ENCODE measurements around the gene LRRFIP2. TPM values are rescaled to one million over a fixed set of nuclear protein-coding genes. Genes with fewer than 3 reads are reported as not detected.
"Not testable (repeated sequence)": the region's sequence is repeated elsewhere in the genome, so short reads cannot be mapped to it uniquely, and the experiment has no call there.

Gene LRRFIP2
- total and polyA plus RNA-seq, 5 donors: 88.9 to 168 (median 161) TPM

GRCh38 chr3:37130984-37131859 lies 43.2 kb downstream of the LRRFIP2 start:
- DNase-seq (no peak), ATAC-seq (peak; percentile 49 to 53)
- intact Hi-C loops (cut with DNase I): no loop called here
- Histone ChIP-seq H3K27ac (ENCODE audit: low read length) (no peak overlapping the region), H3K4me1 (ENCODE audit: control insufficient read depth, insufficient read depth, low read length) (peaks cover 3% of the 10 kb centered on the region), H3K4me3 (ENCODE audit: low read length) (no peak overlapping the region), H3K27me3 (ENCODE audit: control insufficient read depth, insufficient read depth) (no peaks in the 10 kb centered on the region), H3K9me3 (ENCODE audit: control insufficient read depth, low read length) (no peaks in the 10 kb centered on the region)
- WGBS: 48% methylated on average over 5 of the region's 5 CpGs

DNA sequence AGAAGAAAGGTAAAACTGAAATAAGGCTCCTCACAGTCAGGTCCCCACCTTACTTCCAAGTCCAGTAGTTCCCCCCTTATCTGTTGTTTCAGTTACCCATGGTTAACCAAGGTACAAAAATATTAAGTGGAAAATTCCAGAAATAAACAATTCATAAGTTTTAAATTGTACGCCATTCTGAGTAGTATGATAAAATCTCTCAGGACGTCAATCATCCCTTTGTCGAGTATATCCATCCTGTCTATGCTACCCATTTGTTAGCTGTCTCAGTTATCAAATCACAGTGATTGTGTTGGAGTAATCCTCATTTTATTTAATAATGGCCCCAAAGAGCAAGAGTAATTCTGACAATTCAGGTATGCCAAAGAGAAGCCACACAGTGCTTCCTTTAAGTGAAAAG lies 43.9 kb downstream of the LRRFIP2 start:
- ATAC-seq (no peak), DNase-seq (no peak)
- no peaks in the 10 kb centered on the region for H3K9me3 ChIP-seq (ENCODE audit: control insufficient read depth, low read length)
- peaks cover 3% of the 10 kb centered on the region for H3K4me1 ChIP-seq (ENCODE audit: control insufficient read depth, insufficient read depth, low read length)
- H3K27ac ChIP-seq (ENCODE audit: low read length): no peak overlapping the region
- no peak overlapping the region for H3K4me3 ChIP-seq (ENCODE audit: low read length)
- intact Hi-C loops (cut with DNase I): no loop called here
- WGBS: 85% methylated on average over 3 of the region's 3 CpGs
- no peaks in the 10 kb centered on the region for H3K27me3 ChIP-seq (ENCODE audit: control insufficient read depth, insufficient read depth)

DNA sequence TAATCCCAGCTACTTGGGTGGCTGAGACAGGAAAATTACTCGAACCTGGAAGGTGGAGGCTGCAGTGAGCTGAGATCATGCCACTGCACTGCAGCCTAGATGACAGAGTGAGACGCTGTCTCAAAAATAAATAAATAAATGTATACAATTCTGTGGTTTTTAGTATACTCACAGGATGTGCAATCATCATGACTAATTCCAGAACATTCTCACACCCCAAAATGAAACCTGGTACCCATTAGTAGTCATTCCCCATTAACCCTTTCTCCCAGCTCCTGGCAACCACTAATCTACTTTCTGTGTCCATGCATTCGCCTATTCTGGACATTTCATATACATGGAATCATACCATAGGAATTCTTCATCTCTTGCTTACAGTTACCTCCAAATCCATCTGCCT lies 44.5 kb downstream of the LRRFIP2 start:
- Histone ChIP-seq H3K4me3 (ENCODE audit: low read length) (no peak overlapping the region), H3K27me3 (ENCODE audit: control insufficient read depth, insufficient read depth) (no peaks in the 10 kb centered on the region), H3K27ac (ENCODE audit: low read length) (no peak overlapping the region), H3K4me1 (ENCODE audit: control insufficient read depth, insufficient read depth, low read length) (peaks cover 3% of the 10 kb centered on the region), H3K9me3 (ENCODE audit: control insufficient read depth, low read length) (no peaks in the 10 kb centered on the region)
- no peak for ATAC-seq
- WGBS: 95% methylated on average over 3 of the region's 3 CpGs
- DNase-seq: no peak
- intact Hi-C loops (cut with DNase I): no loop called here

DNA sequence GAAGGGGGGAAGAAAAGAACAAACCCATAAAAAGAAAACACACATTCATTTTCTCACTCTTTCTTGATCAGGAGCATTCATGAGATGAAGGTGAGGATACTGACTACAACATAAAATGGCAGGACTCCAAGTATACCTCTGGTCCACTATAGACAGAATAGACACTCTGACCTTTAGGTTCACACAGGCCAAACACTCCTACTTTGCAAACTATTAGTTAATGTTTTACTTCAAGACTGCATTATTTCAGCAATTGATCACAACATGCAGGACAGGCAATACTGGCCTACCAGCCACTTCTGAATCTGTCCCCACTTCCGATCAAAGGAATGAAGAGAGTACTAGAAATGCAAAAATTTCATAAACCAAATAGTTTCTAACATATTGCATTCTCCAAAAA lies 47.0 kb downstream of the LRRFIP2 start:
- intact Hi-C loops (cut with DNase I): no loop called here
- Histone ChIP-seq H3K4me3 (ENCODE audit: low read length) (no peak overlapping the region), H3K27me3 (ENCODE audit: control insufficient read depth, insufficient read depth) (no peaks in the 10 kb centered on the region), H3K27ac (ENCODE audit: low read length) (no peak overlapping the region), H3K9me3 (ENCODE audit: control insufficient read depth, low read length) (no peaks in the 10 kb centered on the region), H3K4me1 (ENCODE audit: control insufficient read depth, insufficient read depth, low read length) (no peaks in the 10 kb centered on the region)
- DNase-seq (no peak), ATAC-seq (no peak)
- 95% methylated on average over 1 of the region's 1 CpG for WGBS

- H3K4me3 ChIP-seq (ENCODE audit: low read length): no peak overlapping the region
- DNase-seq (no peak), ATAC-seq (no peak)
- intact Hi-C loops (cut with DNase I): no loop called here
- no peaks in the 10 kb centered on the region for H3K27me3 ChIP-seq (ENCODE audit: control insufficient read depth, insufficient read depth)
- no peaks in the 10 kb centered on the region for H3K4me1 ChIP-seq (ENCODE audit: control insufficient read depth, insufficient read depth, low read length)
- H3K9me3 ChIP-seq (ENCODE audit: control insufficient read depth, low read length): no peaks in the 10 kb centered on the region
- H3K27ac ChIP-seq (ENCODE audit: low read length): no peak overlapping the region
Observed at GRCh38 chr3:37126856-37127255, 47.5 kb downstream of the LRRFIP2 start.

- H3K4me1 ChIP-seq (ENCODE audit: control insufficient read depth, insufficient read depth, low read length): no peaks in the 10 kb centered on the region
- no peaks in the 10 kb centered on the region for H3K9me3 ChIP-seq (ENCODE audit: control insufficient read depth, low read length)
- H3K27ac ChIP-seq (ENCODE audit: low read length): no peak overlapping the region
- H3K4me3 ChIP-seq (ENCODE audit: low read length): no peak overlapping the region
- no peak for ATAC-seq
- no peaks in the 10 kb centered on the region for H3K27me3 ChIP-seq (ENCODE audit: control insufficient read depth, insufficient read depth)
- WGBS: 58% methylated on average over 1 of the region's 1 CpG
- no peak for DNase-seq
- intact Hi-C loops (cut with DNase I): no loop called here
Observed at GRCh38 chr3:37125195-37126073, 48.9 kb downstream of the LRRFIP2 start.

DNA sequence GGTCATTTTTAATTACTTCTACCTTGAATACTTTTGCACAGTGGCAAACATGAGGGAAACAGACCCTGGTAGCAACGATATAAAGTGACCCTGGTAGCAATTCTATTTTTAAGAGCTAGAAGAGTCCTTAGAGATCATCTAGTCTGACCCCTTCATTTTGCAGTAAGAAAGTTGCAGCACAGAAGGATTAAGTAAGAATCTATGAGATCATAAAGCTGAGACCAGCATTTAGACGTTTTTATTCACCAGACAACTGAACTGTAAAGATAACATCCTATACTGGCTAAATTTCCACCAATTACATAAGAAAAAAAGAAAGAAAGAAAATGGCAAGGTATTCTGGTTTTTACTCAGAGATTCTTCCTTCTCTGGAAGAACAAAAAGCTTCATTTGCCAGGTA lies 49.9 kb downstream of the LRRFIP2 start:
- intact Hi-C loops (cut with DNase I): no loop called here
- H3K27me3 ChIP-seq (ENCODE audit: control insufficient read depth, insufficient read depth): no peaks in the 10 kb centered on the region
- no peak for ATAC-seq
- WGBS: 19% methylated on average over 2 of the region's 2 CpGs
- no peak overlapping the region for H3K4me3 ChIP-seq (ENCODE audit: low read length)
- no peak for DNase-seq
- H3K27ac ChIP-seq (ENCODE audit: low read length): no peak overlapping the region
- no peaks in the 10 kb centered on the region for H3K4me1 ChIP-seq (ENCODE audit: control insufficient read depth, insufficient read depth, low read length)
- no peaks in the 10 kb centered on the region for H3K9me3 ChIP-seq (ENCODE audit: control insufficient read depth, low read length)

DNA sequence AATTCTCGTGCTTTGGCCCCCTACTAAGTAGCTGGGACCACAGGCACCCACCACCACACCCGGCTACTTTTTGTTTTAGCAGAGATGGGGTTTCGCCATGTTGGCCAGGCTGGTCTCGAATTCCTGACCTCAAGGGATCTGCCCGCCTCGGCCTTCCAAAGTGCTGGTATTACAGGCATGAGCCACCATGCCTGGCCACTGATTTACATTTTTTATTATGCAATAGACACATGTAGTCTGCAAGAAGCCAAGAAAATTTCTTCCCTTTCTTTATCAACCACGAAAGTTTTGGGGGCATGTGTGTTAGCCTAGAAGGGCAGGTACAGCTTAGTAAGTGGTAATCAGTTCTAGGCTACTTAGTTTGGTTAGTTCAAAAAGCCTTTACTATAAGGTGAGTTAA lies 51.1 kb downstream of the LRRFIP2 start:
- Histone ChIP-seq H3K27me3 (ENCODE audit: control insufficient read depth, insufficient read depth) (no peaks in the 10 kb centered on the region), H3K27ac (ENCODE audit: low read length) (no peak overlapping the region), H3K4me3 (ENCODE audit: low read length) (no peak overlapping the region), H3K9me3 (ENCODE audit: control insufficient read depth, low read length) (no peaks in the 10 kb centered on the region), H3K4me1 (ENCODE audit: control insufficient read depth, insufficient read depth, low read length) (no peaks in the 10 kb centered on the region)
- intact Hi-C loops (cut with DNase I): no loop called here
- 93% methylated on average over 7 of the region's 7 CpGs for WGBS
- no peak for DNase-seq
- ATAC-seq: no peak

GRCh38 chr3:37122069-37122468 lies 52.3 kb downstream of the LRRFIP2 start:
- H3K9me3 ChIP-seq (ENCODE audit: control insufficient read depth, low read length); H3K4me1 ChIP-seq (ENCODE audit: control insufficient read depth, insufficient read depth, low read length); H3K27ac ChIP-seq (ENCODE audit: low read length); ATAC-seq; DNase-seq; H3K4me3 ChIP-seq (ENCODE audit: low read length); intact Hi-C loops (cut with DNase I); H3K27me3 ChIP-seq (ENCODE audit: control insufficient read depth, insufficient read depth): not testable (repeated sequence)
- 96% methylated on average over 6 of the region's 6 CpGs for WGBS

DNA sequence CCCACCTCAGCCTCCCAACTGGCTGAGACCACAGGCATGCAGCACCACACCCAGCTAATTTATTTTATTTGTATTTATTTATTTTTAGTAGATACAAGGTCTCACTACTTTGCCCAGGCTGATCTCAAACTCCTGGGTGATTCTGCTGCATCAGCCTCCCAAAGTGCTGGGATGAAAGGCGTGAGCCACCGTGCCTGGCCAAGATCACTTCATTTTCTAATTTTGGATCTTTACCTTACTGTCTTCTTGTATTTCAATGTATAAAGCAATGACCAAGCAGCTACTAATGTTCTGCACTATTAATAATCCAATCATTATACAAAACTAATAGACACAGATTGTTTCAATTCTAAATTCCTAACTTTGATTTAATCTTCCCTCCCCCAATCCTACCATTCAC lies 56.2 kb downstream of the LRRFIP2 start:
- DNase-seq: no peak
- peak overlapping the region; percentile 7 for H3K27ac ChIP-seq (ENCODE audit: low read length)
- intact Hi-C loops (cut with DNase I): no loop called here

GRCh38 chr3:37117548-37117947 lies 56.8 kb downstream of the LRRFIP2 start:
- Histone ChIP-seq H3K4me1 (ENCODE audit: control insufficient read depth, insufficient read depth, low read length) (peaks cover 3% of the 10 kb centered on the region), H3K9me3 (ENCODE audit: control insufficient read depth, low read length) (no peaks in the 10 kb centered on the region), H3K27ac (ENCODE audit: low read length) (no peak overlapping the region), H3K27me3 (ENCODE audit: control insufficient read depth, insufficient read depth) (no peaks in the 10 kb centered on the region), H3K4me3 (ENCODE audit: low read length) (no peak overlapping the region)
- intact Hi-C loops (cut with DNase I): no loop called here
- no peak for DNase-seq
- no peak for ATAC-seq

More for the DNA sequence above, 56.2 kb downstream of the LRRFIP2 start:
- Histone ChIP-seq H3K27me3 (ENCODE audit: control insufficient read depth, insufficient read depth) (no peaks in the 10 kb centered on the region), H3K4me3 (ENCODE audit: low read length) (no peak overlapping the region), H3K9me3 (ENCODE audit: control insufficient read depth, low read length) (no peaks in the 10 kb centered on the region), H3K4me1 (ENCODE audit: control insufficient read depth, insufficient read depth, low read length) (peaks cover 3% of the 10 kb centered on the region)
- ATAC-seq: no peak
- WGBS: 83% methylated on average over 2 of the region's 2 CpGs

All from right cardiac atrium (tissue), 5 donors.